Activated CD8-positive, alpha-beta T cell treated with anti-CD3 and anti-CD28 coated beads for 36 hours (primary cell): ENCODE measurements around the gene URB1. TPM values are rescaled to one million over a fixed set of nuclear protein-coding genes. Genes with fewer than 3 reads are reported as not detected.

Source experiments
- ATAC-seq: fragments of 200-7000 bp; cut with Tn5 transposase; one replicate; pipeline ENCODE4 v1.10.0; 2021; ENCODE audit warnings: mild to moderate bottlenecking, moderate library complexity
- CTCF ChIA-PET: fragments of 350-600 bp; sonication (Branson Sonifier 250); formaldehyde crosslinking; loops from one replicate; lab custom pipeline; 2021; ENCODE audit warnings: antibody characterized with exemption; lab: Charles Lee
- POLR2A ChIA-PET: fragments of 350-600 bp; sonication (Branson Sonifier 250); formaldehyde crosslinking; loops from one replicate; lab custom pipeline; 2021; ENCODE audit warnings: antibody characterized with exemption; lab: Charles Lee
- DNase-seq: peaks from one replicate; pipeline ENCODE4 v3.0.0-alpha.2; 2020
- H3K27ac Mint-ChIP-seq: one replicate; pipeline ENCODE4 v1.8.0; 2021; ENCODE audit warnings: mild to moderate bottlenecking, mixed read lengths
- H3K27me3 Mint-ChIP-seq: one replicate; pipeline ENCODE4 v1.8.0; 2021; ENCODE audit warnings: mixed read lengths
- H3K36me3 Mint-ChIP-seq: one replicate; pipeline ENCODE4 v1.8.0; 2021; ENCODE audit warnings: low read depth, mixed read lengths
- H3K4me1 Mint-ChIP-seq: one replicate; pipeline ENCODE4 v1.8.0; 2021; ENCODE audit warnings: low read depth, mixed read lengths
- H3K4me3 Mint-ChIP-seq: one replicate; pipeline ENCODE4 v1.8.0; 2021; ENCODE audit warnings: mild to moderate bottlenecking, moderate library complexity, mixed read lengths
- H3K9me3 Mint-ChIP-seq: one replicate; pipeline ENCODE4 v1.8.0; 2021; ENCODE audit warnings: mixed read lengths
- intact Hi-C: fragments of 100-400 bp; cut with micrococcal nuclease; formaldehyde crosslinking; loops from one replicate; pipeline ENCODE4 v1.10.0; 2022
- total RNA-seq, 2 experiments: library from RNA; stranded (reverse); gene quantifications; one replicate each; pipeline ENCODE4 v1.2.3, GENCODE V29; 2021
- TF ChIP-seq, protein P1 (sequence below): fragments of 200-600 bp; IDR thresholded peaks from one replicate; pipeline ENCODE4 v1.8.0; 2022; ENCODE audit warnings: antibody characterized with exemption, mild to moderate bottlenecking

The URB1 gene
- total RNA-seq, 2 experiments from 2014 or later, result 30.9 to 31.8 TPM

DNA sequence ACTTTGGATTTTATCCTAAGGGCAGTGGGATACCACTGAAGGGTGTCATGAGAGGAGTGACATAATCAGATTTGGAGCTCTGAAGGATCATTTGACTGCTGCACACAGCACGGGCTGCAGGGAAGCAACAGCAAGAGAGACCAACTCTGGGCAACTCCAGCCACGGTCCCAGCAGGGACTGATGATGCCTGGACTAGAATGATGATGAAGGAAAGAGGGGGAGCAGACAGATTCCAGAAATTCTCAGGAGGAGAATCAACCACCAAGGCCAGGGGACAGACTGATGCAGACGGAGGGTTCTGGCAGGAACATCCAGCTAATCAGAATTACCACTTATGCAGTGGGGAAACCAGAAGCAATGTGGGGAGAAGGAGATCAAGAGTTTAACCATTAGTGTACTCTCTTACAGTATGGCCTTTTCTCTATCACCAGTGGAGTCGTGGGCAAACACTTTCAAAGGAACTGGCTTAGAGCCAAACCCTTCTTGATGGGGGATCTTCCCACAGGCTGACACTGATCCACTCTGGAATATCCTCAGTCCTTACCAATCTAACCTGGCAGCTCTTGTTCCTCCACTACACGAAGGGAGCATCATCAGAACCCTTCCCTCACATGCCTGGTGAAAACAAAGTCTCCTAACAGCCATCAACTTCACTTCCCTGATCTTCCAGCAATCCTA lies 3.3 kb downstream of the URB1 start:
- peaks cover 37% of the 10 kb centered on the region for H3K36me3 Mint-ChIP-seq
- ChIA-PET CTCF (interaction anchor here (1.8 kb wide), 1 partner anchor 211 kb away, joined by 5 read pairs; no protein-coding TSS in a partner anchor), POLR2A (no interaction called here)
- TF ChIP-seq, protein P1, sequence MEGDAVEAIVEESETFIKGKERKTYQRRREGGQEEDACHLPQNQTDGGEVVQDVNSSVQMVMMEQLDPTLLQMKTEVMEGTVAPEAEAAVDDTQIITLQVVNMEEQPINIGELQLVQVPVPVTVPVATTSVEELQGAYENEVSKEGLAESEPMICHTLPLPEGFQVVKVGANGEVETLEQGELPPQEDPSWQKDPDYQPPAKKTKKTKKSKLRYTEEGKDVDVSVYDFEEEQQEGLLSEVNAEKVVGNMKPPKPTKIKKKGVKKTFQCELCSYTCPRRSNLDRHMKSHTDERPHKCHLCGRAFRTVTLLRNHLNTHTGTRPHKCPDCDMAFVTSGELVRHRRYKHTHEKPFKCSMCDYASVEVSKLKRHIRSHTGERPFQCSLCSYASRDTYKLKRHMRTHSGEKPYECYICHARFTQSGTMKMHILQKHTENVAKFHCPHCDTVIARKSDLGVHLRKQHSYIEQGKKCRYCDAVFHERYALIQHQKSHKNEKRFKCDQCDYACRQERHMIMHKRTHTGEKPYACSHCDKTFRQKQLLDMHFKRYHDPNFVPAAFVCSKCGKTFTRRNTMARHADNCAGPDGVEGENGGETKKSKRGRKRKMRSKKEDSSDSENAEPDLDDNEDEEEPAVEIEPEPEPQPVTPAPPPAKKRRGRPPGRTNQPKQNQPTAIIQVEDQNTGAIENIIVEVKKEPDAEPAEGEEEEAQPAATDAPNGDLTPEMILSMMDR, result no peak
- H3K4me1 Mint-ChIP-seq, result peaks cover 68% of the 10 kb centered on the region
- intact Hi-C loops, result no loop called here
- H3K4me3 Mint-ChIP-seq, result no peak overlapping the region
- no peaks in the 10 kb centered on the region for H3K9me3 Mint-ChIP-seq
- H3K27ac Mint-ChIP-seq, result peak overlapping the region; percentile 52
- ATAC-seq (no peak), DNase-seq (no peak)
- no peaks in the 10 kb centered on the region for H3K27me3 Mint-ChIP-seq

DNA sequence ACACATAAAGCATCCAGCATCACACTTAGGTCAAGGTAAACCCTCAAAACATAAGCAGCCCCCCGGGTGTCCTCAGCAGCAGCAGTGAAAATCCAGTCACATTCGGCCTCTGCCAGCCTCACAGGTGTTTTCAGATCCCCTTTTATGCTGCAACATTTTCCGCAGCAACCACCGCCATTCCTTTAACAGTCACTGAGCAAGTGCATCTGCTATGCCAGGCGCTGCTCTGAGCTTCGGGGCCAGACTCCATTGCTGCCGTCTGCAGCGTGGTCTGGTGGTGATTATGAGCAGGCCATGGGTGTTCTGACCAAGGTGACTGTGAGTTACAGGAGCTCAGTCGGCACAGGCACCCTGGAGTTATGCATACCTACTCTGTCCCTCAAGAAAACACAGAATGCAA lies 4.5 kb downstream of the URB1 start:
- no peak for ATAC-seq
- POLR2A ChIA-PET, result no interaction called here
- no peak overlapping the region for H3K27ac Mint-ChIP-seq
- TF ChIP-seq, protein P1, result no peak
- intact Hi-C loops, result no loop called here
- peaks cover 61% of the 10 kb centered on the region for H3K4me1 Mint-ChIP-seq
- H3K36me3 Mint-ChIP-seq, result peaks cover 46% of the 10 kb centered on the region
- no peak overlapping the region for H3K4me3 Mint-ChIP-seq
- H3K27me3 Mint-ChIP-seq, result no peaks in the 10 kb centered on the region
- no peaks in the 10 kb centered on the region for H3K9me3 Mint-ChIP-seq
- no peak for DNase-seq
- CTCF ChIA-PET, result interaction anchor here (1.8 kb wide), 1 partner anchor 212 kb away, joined by 5 read pairs; no protein-coding TSS in a partner anchor

DNA sequence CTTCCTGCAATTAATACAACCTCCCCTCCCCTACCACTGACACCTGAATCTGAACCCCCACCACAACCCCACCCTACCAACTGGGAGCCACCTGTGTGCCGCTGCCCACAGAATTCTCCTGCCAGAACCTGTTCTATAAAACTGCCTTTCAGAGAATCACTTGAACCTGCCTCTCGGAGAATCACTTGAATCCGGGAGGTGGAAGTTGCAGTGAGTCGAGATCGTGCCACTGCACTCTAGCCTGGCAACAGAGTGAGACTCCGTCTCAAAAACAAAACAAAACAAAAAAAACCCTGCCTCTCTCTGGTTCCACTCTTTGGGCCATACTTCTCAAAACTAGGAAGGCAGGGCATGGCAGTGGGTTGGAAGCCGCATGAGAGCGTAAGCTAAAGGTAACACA lies 5.7 kb downstream of the URB1 start:
- POLR2A ChIA-PET, result no interaction called here
- CTCF ChIA-PET, result no interaction called here
- TF ChIP-seq, protein P1, result no peak
- H3K4me3 Mint-ChIP-seq, result no peak overlapping the region
- H3K4me1 Mint-ChIP-seq, result peaks cover 61% of the 10 kb centered on the region
- intact Hi-C loops, result no loop called here
- no peaks in the 10 kb centered on the region for H3K9me3 Mint-ChIP-seq
- no peak for DNase-seq
- no peaks in the 10 kb centered on the region for H3K27me3 Mint-ChIP-seq
- H3K27ac Mint-ChIP-seq, result peak overlapping the region; percentile 40
- no peak for ATAC-seq
- H3K36me3 Mint-ChIP-seq, result peaks cover 50% of the 10 kb centered on the region

DNA sequence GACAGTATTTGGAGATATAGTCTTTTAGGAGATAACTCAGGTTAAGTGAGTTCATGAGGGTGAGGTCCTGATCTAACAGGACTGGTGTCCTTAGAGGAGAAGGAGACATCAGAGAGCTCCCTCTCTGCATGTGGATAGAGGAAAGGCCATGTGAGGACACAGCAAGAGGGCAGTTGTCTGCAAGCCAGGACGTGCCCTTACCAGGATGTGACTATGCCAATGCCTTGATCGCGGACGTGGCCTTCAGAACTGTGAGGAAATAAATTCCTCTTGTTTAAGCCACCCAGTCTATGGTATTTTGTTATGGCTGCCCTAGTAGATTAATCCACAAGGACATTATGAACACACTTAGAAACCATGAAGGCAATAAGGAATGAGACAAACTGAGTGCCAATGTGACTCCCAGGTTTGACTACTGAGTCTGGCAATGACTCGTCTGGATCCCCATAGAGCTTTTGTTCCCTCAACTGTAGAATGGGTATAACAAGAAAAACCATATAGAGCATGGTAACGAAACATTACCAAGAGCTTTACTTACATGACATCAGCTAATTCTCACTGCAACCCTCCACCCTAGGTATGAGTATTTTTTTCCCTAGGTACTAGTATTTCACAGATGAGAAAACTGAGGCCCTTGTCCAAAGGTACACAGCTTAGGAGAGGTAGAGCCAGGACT lies 6.5 kb downstream of the URB1 start:
- no peak for DNase-seq
- intact Hi-C loops, result no loop called here
- TF ChIP-seq, protein P1, result no peak
- peaks cover 55% of the 10 kb centered on the region for H3K4me1 Mint-ChIP-seq
- no peak overlapping the region for H3K27ac Mint-ChIP-seq
- H3K27me3 Mint-ChIP-seq, result no peaks in the 10 kb centered on the region
- H3K9me3 Mint-ChIP-seq, result no peaks in the 10 kb centered on the region
- ATAC-seq, result peak; percentile 13
- H3K4me3 Mint-ChIP-seq, result no peak overlapping the region
- CTCF ChIA-PET, result no interaction called here
- peaks cover 43% of the 10 kb centered on the region for H3K36me3 Mint-ChIP-seq
- POLR2A ChIA-PET, result no interaction called here

DNA sequence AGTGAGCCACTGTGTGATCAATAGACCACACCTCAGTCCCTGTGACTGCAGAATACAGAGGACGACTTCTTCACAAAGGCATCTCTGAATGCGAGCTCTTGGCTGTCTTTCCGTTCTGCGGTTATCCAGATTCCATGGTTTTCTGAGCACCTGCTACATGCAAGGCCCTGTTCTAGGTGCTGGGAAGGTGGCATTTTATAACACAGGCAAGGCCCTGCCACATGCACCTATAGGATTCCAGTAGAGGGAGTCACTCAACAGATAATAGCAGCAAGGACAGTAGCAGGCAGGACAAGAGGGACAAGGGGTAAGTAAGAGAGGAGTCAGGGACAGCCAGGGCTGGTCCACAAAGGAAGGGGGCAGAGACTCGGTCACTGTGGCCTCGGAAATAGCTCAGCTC lies 9.0 kb downstream of the URB1 start:
- intact Hi-C loops, result no loop called here
- no peak for ATAC-seq
- Mint-ChIP-seq H3K36me3 (peaks cover 41% of the 10 kb centered on the region), H3K4me1 (peaks cover 31% of the 10 kb centered on the region), H3K27ac (no peak overlapping the region), H3K4me3 (no peak overlapping the region), H3K9me3 (no peaks in the 10 kb centered on the region), H3K27me3 (no peaks in the 10 kb centered on the region)
- DNase-seq, result no peak
- TF ChIP-seq, protein P1, result no peak
- POLR2A ChIA-PET, result interaction anchor here (1.3 kb wide), 1 partner anchor 9 kb away, joined by 4 read pairs; the partner anchor contains the start of gene URB1
- CTCF ChIA-PET, result interaction anchor here (1.3 to 2.4 kb wide), 3 partner anchors 8 to 217 kb away, joined by 3 to 11 read pairs (median 3); no protein-coding TSS in a partner anchor
